ENCODE results near the gene CXXC4.

DNA sequence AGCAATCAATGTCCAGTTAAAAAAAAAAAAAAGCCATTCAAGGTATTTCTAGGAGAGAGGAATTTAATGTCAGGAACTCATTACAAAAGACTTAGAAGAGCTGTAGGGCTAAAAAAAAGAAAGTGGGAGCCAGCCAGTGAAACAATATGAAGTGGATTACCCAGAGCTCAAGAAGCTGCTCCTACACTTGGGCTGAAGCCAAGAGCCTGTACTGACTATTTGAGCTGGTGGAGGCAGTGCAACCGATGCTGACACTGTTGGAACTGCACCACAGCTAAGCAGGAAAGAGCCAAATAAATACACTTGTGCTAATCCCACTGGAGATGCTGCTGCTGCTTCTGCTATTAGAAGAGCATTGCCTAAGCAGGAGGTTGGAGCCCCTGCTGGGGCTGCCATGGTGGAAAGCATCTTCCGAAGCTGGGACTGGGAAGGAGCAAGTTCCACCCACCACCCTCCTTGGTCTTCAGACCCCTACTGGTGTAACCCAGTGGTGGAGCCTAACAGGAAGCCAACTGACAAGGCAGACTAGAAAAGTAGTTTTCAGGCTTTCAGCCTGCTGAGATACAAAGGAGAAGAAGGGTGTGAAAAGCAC, 65.4 kb downstream of the CXXC4 start:
- TF ChIP-seq SIN3A (IDR thresholded peaks at IDR 0.05; ENCODE audit: borderline replicate concordance, insufficient read depth, low read length) (no peak), REST (IDR thresholded peaks at IDR 0.05; ENCODE audit: insufficient read depth in 1 of 2, low read depth in 2 of 2, low read length in 2 of 2) (no peak), POLR2AphosphoS5 (IDR thresholded peaks at IDR 0.05; ENCODE audit: low read depth, low read length) (no peak), TAF1 (IDR thresholded peaks at IDR 0.05; ENCODE audit: borderline replicate concordance, insufficient read depth, low read length) (no peak), FOXP2 (optimal IDR thresholded peaks at IDR 0.05; ENCODE audit: borderline replicate concordance, extremely low read depth, extremely low read length, insufficient read depth) (no peak)

All from PFSK-1 (cell line).